Astrocyte of the cerebellum (primary cell): ENCODE measurements around the gene TYW1.
"Not testable (repeated sequence)": the region's sequence is repeated elsewhere in the genome, so short reads cannot be mapped to it uniquely, and the experiment has no call there.

ENCODE experiments used
- DNase-seq: peaks from one replicate; pipeline ENCODE4 v3.0.0-alpha.2; 2011; ENCODE audit warnings: low read depth
- H3K4me3 ChIP-seq: 2 replicates; pipeline ENCODE4 v1.5.1; 2011; ENCODE audit warnings: mild to moderate bottlenecking, low read depth, low read length, moderate library complexity
- in situ Hi-C: cut with HindIII; loops from 2 replicates; pipeline ENCODE4 v1.10.0; 2017; ENCODE audit warnings: low sequenced_read_pairs
- TF ChIP-seq, protein P1 (sequence below): IDR thresholded peaks from 2 replicates; pipeline ENCODE4 v1.5.1; 2012; ENCODE audit warnings: low read length, low read depth, moderate library complexity, mild to moderate bottlenecking; ENCODE audit errors: missing control alignments

The TYW1 gene

DNA sequence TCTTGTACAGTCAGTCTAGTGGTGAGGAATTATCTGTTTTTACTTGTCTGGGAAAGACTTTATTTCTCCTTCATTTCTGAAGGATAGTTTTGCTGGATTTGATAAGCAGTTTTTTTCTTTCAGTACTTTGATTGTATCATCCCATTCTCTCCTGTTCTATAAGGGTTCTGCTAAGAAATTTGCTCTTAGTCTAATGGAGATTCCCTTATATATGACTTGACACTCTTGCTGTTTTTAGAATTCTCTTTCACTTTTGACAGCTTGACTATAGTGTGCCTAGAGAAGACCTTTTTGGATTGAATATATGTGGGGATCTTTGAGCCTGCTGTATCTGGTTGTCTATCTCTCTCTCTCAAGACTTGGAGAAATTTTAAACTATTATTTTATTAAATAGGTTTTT is 157.7 kb downstream of the TYW1 start:
- H3K4me3 ChIP-seq, in situ Hi-C loops, DNase-seq: not testable (repeated sequence)

DNA sequence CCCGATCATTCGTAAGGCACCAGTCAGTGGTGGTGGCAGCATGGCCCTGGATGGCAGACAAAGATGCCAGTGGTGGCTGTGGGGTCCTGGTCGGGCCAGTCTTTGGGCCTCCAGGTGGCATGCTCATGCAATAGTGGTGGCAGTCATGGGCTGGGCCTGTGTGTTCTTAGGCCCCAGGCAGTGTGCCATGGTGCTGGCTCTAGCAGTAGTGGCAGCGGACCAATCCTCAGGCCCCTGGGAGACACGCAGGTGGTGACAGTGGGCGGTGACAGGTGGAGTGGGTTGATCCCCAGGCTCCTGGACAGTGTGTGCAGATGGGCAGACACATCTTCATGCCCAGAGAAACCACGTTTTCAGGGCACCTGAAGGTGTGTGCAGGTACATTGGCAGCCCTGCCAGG is 159.4 kb downstream of the TYW1 start:
- H3K4me3 ChIP-seq, DNase-seq, in situ Hi-C loops: not testable (repeated sequence)

DNA sequence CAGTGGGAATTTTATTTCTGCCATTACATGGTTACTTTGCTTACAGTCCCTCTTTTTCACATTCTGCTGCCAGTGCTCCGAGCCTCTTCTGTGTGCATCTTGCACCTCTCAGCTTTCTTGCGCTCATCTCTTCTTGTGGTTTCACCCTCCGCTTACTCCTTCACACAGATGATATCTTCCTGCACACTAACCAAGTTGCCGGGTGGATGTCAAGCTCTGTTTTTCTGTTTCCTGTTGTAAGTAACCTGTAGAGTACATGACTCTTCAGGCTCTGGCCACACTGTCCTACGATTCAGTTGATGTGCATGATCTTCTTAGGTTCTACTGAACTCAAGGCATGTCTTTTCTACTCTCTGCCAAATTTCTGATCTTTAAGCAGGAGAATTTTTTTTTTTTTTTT is 166.7 kb downstream of the TYW1 start:
- H3K4me3 ChIP-seq, DNase-seq, in situ Hi-C loops: not testable (repeated sequence)

DNA sequence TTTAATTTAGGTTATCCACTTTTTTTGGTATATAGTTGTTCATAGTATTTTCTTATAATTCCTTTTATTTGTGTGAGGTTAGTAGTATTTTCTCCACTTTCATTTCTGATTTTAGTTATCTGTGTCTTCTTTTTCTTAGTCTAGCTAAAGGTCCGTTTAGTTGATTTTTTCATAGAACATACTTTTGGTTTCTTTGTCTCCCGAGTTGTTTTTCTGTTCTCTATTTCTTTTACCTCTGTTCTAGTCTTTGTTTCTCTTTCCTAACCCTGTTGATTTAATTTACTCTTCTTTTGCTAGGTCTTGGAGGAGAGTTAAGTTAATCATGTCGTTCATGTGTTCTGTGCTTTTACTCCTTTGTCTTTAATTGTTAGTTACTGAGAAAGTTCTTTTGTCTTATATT is 174.5 kb downstream of the TYW1 start:
- H3K4me3 ChIP-seq, DNase-seq, in situ Hi-C loops: not testable (repeated sequence)

DNA sequence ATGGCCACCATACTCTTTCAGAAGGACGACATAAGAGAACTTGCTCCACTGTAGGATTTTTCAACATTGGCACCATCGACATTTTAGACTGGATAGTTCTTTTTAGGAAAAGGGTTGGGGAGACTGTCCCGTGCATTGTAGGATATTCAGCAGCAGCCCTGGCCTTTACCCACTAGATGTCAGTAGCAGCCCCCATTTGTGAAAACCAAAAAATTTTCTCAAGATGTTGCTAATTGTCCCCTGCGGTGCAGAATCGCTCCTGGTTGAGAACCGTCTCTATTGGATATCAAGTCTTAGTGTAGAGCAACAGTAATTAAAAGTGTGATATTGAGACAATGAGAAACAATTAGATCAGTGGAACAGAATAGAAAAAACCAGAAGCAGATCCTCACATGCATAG is 180.1 kb downstream of the TYW1 start:
- H3K4me3 ChIP-seq, in situ Hi-C loops, DNase-seq: not testable (repeated sequence)
- TF ChIP-seq, protein P1, sequence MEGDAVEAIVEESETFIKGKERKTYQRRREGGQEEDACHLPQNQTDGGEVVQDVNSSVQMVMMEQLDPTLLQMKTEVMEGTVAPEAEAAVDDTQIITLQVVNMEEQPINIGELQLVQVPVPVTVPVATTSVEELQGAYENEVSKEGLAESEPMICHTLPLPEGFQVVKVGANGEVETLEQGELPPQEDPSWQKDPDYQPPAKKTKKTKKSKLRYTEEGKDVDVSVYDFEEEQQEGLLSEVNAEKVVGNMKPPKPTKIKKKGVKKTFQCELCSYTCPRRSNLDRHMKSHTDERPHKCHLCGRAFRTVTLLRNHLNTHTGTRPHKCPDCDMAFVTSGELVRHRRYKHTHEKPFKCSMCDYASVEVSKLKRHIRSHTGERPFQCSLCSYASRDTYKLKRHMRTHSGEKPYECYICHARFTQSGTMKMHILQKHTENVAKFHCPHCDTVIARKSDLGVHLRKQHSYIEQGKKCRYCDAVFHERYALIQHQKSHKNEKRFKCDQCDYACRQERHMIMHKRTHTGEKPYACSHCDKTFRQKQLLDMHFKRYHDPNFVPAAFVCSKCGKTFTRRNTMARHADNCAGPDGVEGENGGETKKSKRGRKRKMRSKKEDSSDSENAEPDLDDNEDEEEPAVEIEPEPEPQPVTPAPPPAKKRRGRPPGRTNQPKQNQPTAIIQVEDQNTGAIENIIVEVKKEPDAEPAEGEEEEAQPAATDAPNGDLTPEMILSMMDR = peak; percentile 47

DNA sequence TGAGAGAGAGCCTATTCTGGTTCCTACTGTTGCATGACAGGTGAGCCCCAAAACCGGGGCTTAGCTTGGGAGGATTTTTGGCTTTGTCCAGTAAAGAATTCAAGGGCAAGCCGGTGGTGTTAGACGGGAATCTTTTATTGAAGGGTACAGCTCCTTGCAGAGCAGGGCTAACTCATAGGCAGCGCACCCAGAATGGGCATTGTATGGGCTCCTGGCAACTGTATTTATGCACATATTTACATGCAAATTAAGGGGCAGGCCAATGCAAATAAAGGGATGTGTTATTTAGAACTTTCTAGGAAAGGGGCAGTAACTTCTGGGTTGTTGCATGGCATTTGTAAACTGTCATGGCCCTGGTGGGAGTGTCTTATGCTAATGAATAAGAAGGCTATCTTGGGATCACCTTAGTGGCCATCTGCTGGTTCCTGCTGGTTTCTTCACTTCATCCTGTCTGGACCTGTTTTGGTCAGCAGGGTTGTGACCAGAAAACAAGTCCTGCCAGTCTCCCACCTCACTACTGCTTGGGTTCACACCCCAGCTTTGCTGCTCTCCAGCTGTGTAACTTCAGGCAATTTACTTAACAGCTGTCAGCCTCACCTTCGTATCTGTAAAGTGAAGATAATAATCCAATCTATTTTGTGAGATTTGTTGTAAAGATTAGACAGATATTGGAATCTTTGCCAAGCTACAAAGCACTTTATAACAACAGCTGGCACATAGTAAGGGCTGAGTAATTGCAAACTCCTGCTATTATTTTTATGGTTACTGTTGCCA is 182.5 kb downstream of the TYW1 start:
- in situ Hi-C loops, DNase-seq, H3K4me3 ChIP-seq: not testable (repeated sequence)

DNA sequence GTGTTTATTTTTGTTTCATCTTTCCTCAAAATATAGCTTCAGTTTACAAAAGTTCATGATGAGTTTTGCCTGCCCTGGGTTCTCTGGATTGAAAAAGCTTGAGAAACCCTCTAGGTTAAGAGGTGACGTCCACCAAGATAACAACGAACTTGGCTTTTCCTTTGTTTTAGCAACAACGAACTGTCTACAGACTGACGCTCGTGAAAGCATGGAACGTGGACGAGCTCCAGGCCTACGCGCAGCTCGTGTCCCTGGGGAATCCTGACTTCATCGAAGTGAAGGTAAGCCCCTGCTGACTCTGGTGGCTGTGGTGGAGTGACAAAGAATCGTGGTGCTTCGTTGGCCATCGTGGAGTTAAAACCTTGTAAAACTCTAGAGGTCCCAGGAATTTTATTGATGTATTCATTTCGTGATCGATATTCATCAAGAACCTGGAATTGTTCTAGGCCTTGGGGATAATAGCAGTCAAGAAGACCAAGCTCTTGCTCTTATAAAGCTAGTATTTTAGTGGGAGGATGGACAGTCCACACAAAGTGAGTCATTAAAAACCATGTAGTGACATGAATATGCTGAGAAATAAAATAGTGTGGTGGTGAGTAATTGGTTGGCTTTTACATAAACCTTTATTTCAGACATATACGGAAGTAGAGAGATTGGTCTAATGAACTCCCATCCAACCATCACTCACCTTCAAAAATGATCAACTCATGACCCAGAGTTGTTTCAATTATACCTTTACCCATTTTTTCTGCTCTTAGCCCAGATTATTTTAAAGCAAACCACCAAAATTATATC is 186.5 kb downstream of the TYW1 start:
- DNase-seq, H3K4me3 ChIP-seq, in situ Hi-C loops: not testable (repeated sequence)

DNA sequence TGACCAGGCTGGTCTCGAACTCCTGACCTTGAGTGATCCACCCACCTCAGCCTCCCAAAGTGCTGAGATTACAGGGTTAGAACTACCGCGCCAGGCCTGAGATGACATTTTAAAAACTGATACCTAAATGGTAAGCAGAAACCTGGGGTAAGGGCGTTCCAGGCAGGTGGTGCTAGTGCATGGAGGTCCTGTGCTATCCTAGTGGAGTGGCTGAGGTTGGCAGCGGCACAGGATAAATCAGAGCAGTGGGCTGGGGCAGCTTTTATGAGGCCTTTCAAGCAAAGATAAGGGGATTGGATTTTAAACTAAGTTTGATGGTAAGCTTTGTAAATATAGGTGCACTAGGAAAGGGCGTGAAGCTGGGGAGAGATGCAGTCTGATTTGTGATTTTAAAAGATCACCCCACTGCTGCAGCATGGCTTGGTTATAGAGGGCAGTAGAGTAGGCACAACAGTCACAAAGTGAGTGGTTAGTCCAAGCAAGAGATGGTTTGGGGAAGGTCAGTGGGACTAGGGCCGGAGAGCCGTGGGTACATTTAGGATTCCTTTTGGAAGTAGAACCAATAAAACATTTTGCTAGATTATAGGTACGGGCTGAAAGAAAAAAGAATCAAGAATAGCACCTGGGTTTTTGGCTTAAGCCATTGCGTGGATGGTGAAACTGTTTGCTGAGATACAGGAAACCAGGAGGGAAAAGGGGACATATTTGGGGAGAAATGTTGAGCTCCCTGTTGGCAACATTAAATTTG is 188.5 kb downstream of the TYW1 start:
- in situ Hi-C loops, H3K4me3 ChIP-seq, DNase-seq: not testable (repeated sequence)

DNA sequence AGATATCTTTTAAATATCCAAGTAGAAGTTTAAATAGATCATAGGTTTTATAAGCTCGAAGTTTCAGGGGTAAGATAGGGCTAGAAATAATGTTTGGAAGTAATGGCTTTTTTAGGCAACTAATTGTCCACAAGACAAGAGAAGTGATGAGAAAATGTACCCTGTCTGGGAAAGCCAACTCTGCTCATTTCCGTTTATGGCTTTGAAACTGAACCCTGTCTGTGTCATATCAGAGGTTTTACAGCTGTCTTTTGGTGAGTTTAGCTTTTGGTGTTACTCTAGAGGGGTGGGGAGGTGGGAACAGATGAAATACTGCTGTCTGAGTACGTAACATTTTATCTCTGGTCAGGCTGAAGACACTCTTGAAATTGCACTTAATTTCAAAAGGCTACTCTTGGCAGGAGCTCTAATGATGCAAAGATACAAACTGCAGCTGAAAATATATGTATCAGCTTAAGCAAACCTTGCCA is 189.1 kb downstream of the TYW1 start:
- H3K4me3 ChIP-seq, DNase-seq, in situ Hi-C loops: not testable (repeated sequence)

DNA sequence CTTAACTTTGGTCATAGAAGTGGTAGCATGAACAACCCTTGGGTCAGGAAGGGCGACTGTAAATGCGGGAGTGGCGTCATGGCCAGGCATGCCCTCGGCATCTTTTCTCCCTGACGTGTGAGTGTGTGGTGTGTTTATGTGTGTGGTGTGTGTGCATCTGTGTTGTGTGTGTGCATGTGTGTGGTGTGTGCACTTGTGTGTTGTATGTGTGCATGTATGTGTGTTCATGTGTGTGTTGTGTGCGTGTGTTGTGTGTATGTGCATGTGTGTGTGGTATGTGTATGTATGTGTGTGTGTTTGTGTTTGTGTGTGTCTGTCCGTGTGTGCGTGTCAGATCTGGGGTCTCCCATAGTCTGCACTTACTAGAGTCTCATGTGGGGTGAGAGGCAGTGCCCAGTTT is 192.5 kb downstream of the TYW1 start:
- H3K4me3 ChIP-seq, DNase-seq, in situ Hi-C loops: not testable (repeated sequence)

DNA sequence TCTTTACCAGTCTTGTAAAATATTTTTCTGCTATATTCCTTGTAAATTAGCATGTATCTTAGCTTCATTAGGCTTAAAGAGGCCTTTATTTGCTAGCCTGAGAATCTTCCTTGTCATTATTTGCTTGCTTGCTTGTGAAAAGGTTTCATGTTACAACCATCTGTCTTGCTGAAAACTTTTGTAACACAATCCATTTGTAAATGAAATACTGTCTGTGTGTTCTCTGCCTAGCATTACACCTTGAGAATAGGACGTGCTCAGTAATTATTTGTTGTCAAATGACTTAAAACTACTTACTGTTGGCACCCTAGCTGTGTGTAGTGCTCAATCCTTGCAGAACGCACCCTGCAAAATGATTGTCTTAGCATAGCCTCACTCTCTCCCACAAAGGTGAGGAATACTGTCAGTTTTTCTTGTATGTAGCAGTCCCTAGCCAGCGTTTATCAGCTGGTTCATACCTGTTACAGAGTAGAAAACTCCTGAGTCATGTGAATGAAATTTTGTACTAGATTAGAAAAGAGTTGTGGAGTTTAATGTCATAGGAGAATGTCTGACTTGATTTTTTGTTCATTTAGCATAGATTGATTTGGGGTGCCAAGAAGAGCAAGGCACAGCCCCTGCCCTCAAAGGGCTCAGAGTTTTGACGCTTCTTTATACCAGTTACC is 193.3 kb downstream of the TYW1 start:
- H3K4me3 ChIP-seq, DNase-seq, in situ Hi-C loops: not testable (repeated sequence)

DNA sequence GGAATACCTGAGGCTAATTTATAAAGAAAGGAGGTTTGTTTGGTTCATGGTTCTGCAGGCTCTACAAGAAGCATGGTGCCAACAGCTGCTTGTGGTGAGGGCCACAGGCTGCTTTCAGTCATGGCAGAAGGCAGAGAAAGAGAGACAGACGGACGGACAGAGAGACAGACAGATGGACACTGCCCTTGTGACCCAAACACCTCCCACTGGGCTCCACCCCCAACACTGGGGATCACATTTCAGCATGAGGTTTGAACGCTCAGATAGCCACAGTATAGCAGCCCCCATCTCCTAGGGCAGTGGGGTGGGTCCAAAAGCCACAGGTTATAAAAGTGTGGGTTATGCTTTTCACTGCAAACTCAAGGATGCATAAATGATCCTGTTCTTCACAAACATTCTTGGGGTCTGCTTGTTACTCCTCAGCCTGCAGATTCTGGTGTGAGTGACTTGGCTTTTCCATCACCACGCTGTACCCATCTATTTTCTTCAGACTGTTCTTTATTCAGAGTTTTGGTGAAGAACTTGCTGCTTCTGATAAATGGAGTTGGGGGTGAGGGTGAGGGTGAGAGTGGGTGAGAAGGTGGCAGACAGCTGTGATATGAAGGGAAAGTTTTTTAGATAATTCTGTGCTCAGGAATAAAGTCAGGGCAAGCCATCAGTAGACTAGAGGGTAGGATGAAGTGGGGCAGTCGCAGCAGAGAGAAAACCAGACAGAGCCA is 194.5 kb downstream of the TYW1 start:
- H3K4me3 ChIP-seq, in situ Hi-C loops, DNase-seq: not testable (repeated sequence)

DNA sequence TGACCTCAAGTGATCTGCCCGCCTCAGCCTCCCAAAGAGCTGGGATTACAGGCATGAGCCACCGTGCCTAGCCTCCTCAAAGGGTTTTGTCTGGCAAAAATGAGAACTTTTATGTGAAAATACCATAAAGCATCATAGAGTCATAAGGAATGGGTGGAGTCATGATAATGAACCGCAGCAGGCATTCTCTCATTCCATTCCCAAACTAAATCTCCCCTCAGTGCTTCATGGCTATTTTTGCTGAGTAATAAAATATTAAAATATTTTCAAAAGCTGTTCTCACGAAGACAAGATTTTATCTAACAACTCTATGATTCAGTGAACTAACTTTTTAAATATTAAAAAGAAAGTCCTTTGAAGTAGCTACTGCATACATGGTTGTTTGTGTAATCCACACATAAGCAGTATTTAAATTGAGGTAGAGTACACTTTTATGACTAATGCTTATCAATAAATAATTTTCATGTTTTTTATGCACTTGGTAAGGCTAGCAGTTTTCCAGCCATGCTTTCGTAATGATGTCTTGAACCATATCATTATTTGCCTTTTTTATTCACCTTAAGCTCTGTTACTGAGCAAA is 195.6 kb downstream of the TYW1 start:
- H3K4me3 ChIP-seq, in situ Hi-C loops, DNase-seq: not testable (repeated sequence)

DNA sequence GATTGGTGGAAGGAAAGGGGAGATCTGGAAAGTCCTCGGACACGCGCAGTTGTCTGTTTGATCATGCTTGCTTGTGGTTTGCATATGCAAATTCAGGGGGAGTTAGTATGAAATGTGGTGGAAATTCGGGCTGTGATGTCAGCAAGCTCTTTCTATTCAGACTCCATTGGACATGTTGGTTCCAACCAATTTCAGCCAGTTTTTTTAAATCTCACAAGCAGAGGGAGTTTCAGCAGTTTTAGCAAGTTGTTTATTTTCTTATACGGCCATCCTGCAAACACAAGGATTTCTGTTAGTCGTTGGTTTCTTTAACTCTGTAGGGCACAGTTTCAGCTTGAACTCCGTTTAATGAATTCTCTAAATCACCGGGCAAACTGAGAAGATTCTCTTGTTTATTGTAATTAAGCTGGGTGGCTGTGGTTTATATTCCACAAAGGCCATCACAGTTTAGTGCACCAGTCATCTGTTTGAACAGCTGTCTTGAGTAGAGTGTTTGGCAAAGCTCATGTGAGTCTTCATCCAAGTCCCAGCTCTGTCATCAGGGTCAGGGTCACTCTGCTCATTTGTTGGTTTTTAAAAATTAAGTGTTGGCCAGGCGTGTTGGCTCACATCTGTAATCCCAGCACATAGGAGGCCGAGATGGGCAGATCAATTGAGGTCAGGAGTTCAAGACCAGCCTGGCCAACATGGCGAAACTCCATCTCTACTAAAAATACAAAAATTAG is 196.4 kb downstream of the TYW1 start:
- in situ Hi-C loops, H3K4me3 ChIP-seq: not testable (repeated sequence)
- peak; percentile 15 for DNase-seq
